HepG2 (cell line): ENCODE measurements around the gene PIGC. TPM values are rescaled to one million over a fixed set of nuclear protein-coding genes. Genes with fewer than 3 reads are reported as not detected.
A peak's percentile ranks its signal among the peaks of the same experiment; 100 is the strongest.

Experiments used
- ATAC-seq: fragments of 200-7000 bp; cut with Tn5 transposase; 3 replicates; pipeline ENCODE4 v1.9.1; 2020; ENCODE audit warnings: mild to moderate bottlenecking, moderate library complexity
- BruUV-seq: library from RNA; stranded (reverse); fragments of 400-500 nt; replicated peaks from 2 replicates; lab custom pipeline; 2021; lab: Mats Ljungman, UMichigan
- CTCF ChIA-PET: fragments of 300-600 bp; formaldehyde crosslinking; extraction: SDS; loops from one replicate; lab custom pipeline; 2021; ENCODE audit warnings: low total read pairs, inconsistent platforms, low intra/inter-chr PET ratio; lab: Yijun Ruan, JAX
- POLR2A ChIA-PET: fragments of 350-600 bp; sonication (Branson Sonifier 250); formaldehyde crosslinking; loops from one replicate; lab custom pipeline; 2020; ENCODE audit warnings: antibody characterized with exemption, inconsistent platforms; lab: Yijun Ruan, JAX
- DNase-seq: peaks from one replicate; pipeline ENCODE4 v3.0.0-alpha.2; 2015; ENCODE audit warnings: low spot score
- FAIRE-seq: peaks from 3 replicates; lab custom pipeline; 2011; peaks lifted over from hg19 to GRCh38; lab: Jason Lieb, UNC
- H2AFZ ChIP-seq: one replicate; pipeline ENCODE4 v1.6.1; 2011; ENCODE audit warnings: low read length, inconsistent platforms
- H3K27ac ChIP-seq: fragments of 300-600 bp; 3 replicates; pipeline ENCODE4 v1.8.0; 2011; ENCODE audit warnings: mixed run types, mild to moderate bottlenecking, mixed read lengths, low read length, inconsistent platforms; ENCODE audit not compliant: insufficient read depth; ENCODE audit errors: extremely low read length
- H3K27me3 ChIP-seq, 2 experiments: fragments of 200-600 bp in 1 of 2; 2 replicates in 1 of 2; 3 replicates in 1 of 2; pipeline versions ENCODE4 v1.6.0 to v1.8.0; 2011; ENCODE audit warnings: low read length in 2 of 2, mild to moderate bottlenecking in 2 of 2, moderate library complexity in 2 of 2, inconsistent platforms in 1 of 2; ENCODE audit not compliant: insufficient read depth in 2 of 2, control insufficient read depth in 1 of 2
- H3K36me3 ChIP-seq, 2 experiments: fragments of 200-600 bp in 1 of 2; replicated peaks in 1 of 2; 2 replicates in 1 of 2; 3 replicates in 1 of 2; pipeline versions ENCODE4 v1.5.1 to v1.8.0; 2011; ENCODE audit warnings: low read length in 2 of 2, inconsistent platforms in 1 of 2; ENCODE audit not compliant: insufficient read depth in 2 of 2, control insufficient read depth in 1 of 2
- H3K4me1 ChIP-seq: 2 replicates; pipeline ENCODE4 v1.5.1; 2012; ENCODE audit warnings: low read length, inconsistent platforms; ENCODE audit not compliant: insufficient read depth
- H3K4me2 ChIP-seq: 2 replicates; pipeline ENCODE4 v1.6.0; 2011; ENCODE audit warnings: low read depth, low read length, inconsistent platforms
- H3K4me3 ChIP-seq, 3 experiments: fragments of 200-600 bp in 1 of 3; sonication (generic), shearing (Covaris generic) in 1 of 3; replicated peaks in 1 of 3; 2 replicates each; pipeline ENCODE4 v1.5.1; 2011 to 2016; ENCODE audit warnings: low read length in 3 of 3, inconsistent platforms in 2 of 3, low read depth in 2 of 3, mild to moderate bottlenecking in 2 of 3, control low read depth in 1 of 3, mixed read lengths in 1 of 3; ENCODE audit not compliant: insufficient read depth in 1 of 3
- H3K79me2 ChIP-seq: one replicate; pipeline ENCODE4 v1.6.1; 2011; ENCODE audit warnings: low read length, inconsistent platforms; ENCODE audit not compliant: insufficient read depth
- H3K9ac ChIP-seq: 2 replicates; pipeline ENCODE4 v1.6.0; 2011; ENCODE audit warnings: mild to moderate bottlenecking, low read depth, low read length, inconsistent platforms; ENCODE audit not compliant: insufficient read depth
- H3K9me3 ChIP-seq: 2 replicates; pipeline ENCODE4 v1.5.1; 2012; ENCODE audit warnings: mild to moderate bottlenecking, low read length
- H4K20me1 ChIP-seq: 2 replicates; pipeline ENCODE4 v1.6.0; 2011; ENCODE audit warnings: inconsistent platforms, mild to moderate bottlenecking, low read length, moderate library complexity; ENCODE audit not compliant: insufficient read depth
- ATF7 ChIP-seq, 2 experiments: fragments of 450-650 bp in 1 of 2; sonication (generic) in 1 of 2; formaldehyde crosslinking in 1 of 2; IDR thresholded peaks; 2 replicates each; pipeline versions ENCODE4 v1.4.0 to v1.6.1; 2016 to 2020; ENCODE audit warnings: antibody characterized with exemption in 1 of 2, mild to moderate bottlenecking in 1 of 2, missing genetic modification reagents in 1 of 2
- CEBPB ChIP-seq: IDR thresholded peaks from 2 replicates; pipeline ENCODE4 v1.6.1; 2011; ENCODE audit warnings: low read depth, low read length, improper control_type of control experiment, borderline replicate concordance
- IRF2 ChIP-seq: IDR thresholded peaks from 2 replicates; pipeline ENCODE4 v1.6.1; 2018; ENCODE audit warnings: missing genetic modification reagents, missing compliant biosample characterization
- KDM5A ChIP-seq: fragments of 200-600 bp; sonication (generic); IDR thresholded peaks from 2 replicates; pipeline ENCODE4 v1.7.0; 2018; ENCODE audit warnings: antibody characterized with exemption, mild to moderate bottlenecking, low read length, borderline replicate concordance
- KLF16 ChIP-seq, 2 experiments: sonication (generic) in 1 of 2; formaldehyde crosslinking in 1 of 2; IDR thresholded peaks; 2 replicates each; pipeline versions ENCODE4 v1.6.1 to v1.8.0; 2016 to 2023; ENCODE audit warnings: missing genetic modification reagents in 2 of 2, missing compliant biosample characterization in 1 of 2
- NPAS2 ChIP-seq: sonication (generic); formaldehyde crosslinking; IDR thresholded peaks from 2 replicates; pipeline ENCODE4 v1.8.0; 2022; ENCODE audit warnings: mild to moderate bottlenecking, missing genetic modification reagents, borderline replicate concordance
- SRSF1 ChIP-seq: fragments of 200-400 bp; formaldehyde crosslinking; optimal IDR thresholded peaks from 2 replicates; pipeline ENCODE3; 2017; ENCODE audit warnings: mild to moderate bottlenecking, low read depth, low read length, moderate library complexity
- ZNF407 ChIP-seq: sonication (generic); formaldehyde crosslinking; IDR thresholded peaks from one replicate; pipeline ENCODE4 v1.5.1; 2020; ENCODE audit warnings: mild to moderate bottlenecking, missing genetic modification reagents; ENCODE audit errors: not compliant biosample characterization
- ZNF503 ChIP-seq: sonication (generic); formaldehyde crosslinking; IDR thresholded peaks from 2 replicates; pipeline ENCODE4 v1.4.0; 2020; ENCODE audit warnings: missing genetic modification reagents
- ZNF556 ChIP-seq: sonication (generic); formaldehyde crosslinking; IDR thresholded peaks from 2 replicates; pipeline ENCODE4 v1.4.0; 2020; ENCODE audit warnings: mild to moderate bottlenecking, missing genetic modification reagents, borderline replicate concordance
- ZNF570 ChIP-seq: sonication (generic); formaldehyde crosslinking; IDR thresholded peaks from 2 replicates; pipeline ENCODE4 v1.4.0; 2020; ENCODE audit warnings: mild to moderate bottlenecking, missing genetic modification reagents, borderline replicate concordance
- WGBS: methylation state at CpG from one replicate; pipeline ENCODE4 v1.1.6; 2017; ENCODE audit warnings: low lambda C conversion rate; 5-methylcytosine and 5-hydroxymethylcytosine counted together
- in situ Hi-C: cut with HindIII; loops from 2 replicates; pipeline ENCODE4 v1.10.0; 2017; ENCODE audit warnings: low pct_unique_long_range_greater_than_20kb; ENCODE audit not compliant: extremely low pct_ligation_motif_present
- intact Hi-C: fragments of 100-400 bp; cut with micrococcal nuclease; formaldehyde crosslinking; loops from one replicate; pipeline ENCODE4 v1.10.0; 2022; ENCODE audit not compliant: unreplicated experiment
- polyA plus RNA-seq, 8 experiments: library from polyadenylated mRNA; depleted of rRNA in 3 of 8; stranded (reverse) in 7 of 8; unstranded in 1 of 8; fragments of >200 nt; fragmentation: Illumina TruSeq in 4 of 8; extraction: Trizol in 4 of 8; gene quantifications; 2 replicates each; pipeline versions ENCODE4 v1.2.1 to v1.2.3, GENCODE V29; 2011 to 2016; ENCODE audit warnings: low read depth in 4 of 8, missing spikeins in 1 of 8, mixed read lengths in 1 of 8; ENCODE audit not compliant: insufficient read depth in 1 of 8
- total RNA-seq, 5 experiments: library from RNA; depleted of rRNA; stranded (reverse); fragments of >200 nt; fragmentation: Illumina TruSeq; extraction: Trizol; gene quantifications; 2 replicates each; pipeline ENCODE4 v1.2.3, GENCODE V29; 2016; ENCODE audit warnings: low read depth in 1 of 5

PIGC gene
- total and polyA plus RNA-seq, 2 of the 13 experiments (the other 11 are each of a cell fraction or from before 2014, with no cell fraction given) = 26.7 to 29.5 TPM

GRCh38 chr1:172453607-172454006 is 9.7 kb upstream of the PIGC start (continued):
- TF ChIP-seq ZNF407 (no peak), CEBPB (peak; percentile 68; the same call in 1 of the 2 replicates)

GRCh38 chr1:172453153-172453545 is 9.3 kb upstream of the PIGC start:
- TF ChIP-seq ZNF570 (CRISPR knock-in tag) (no peak), NPAS2 (CRISPR knock-in tag) (no peak), IRF2 (no peak), KDM5A (no peak), ATF7 (IDR thresholded peaks at IDR 0.05) (no peak), ATF7 (CRISPR knock-in tag; IDR thresholded peaks at IDR 0.05) (no peak), ZNF503 (CRISPR knock-in tag) (no peak), ZNF556 (CRISPR knock-in tag) (no peak), SRSF1 (no peak), KLF16 (CRISPR knock-in tag; IDR thresholded peaks at IDR 0.05) (no peak)
- TF ChIP-seq, all 625 proteins: peak for 0
- ChIA-PET POLR2A (interaction anchor here (1.0 to 2.9 kb wide), 4 partner anchors 14 to 79 kb away, joined by 3 to 12 read pairs (median 6); partner anchors contain the start of gene SUCO), CTCF (no interaction called here)
- Histone ChIP-seq H2AFZ (no peak overlapping the region), H3K27ac (no peak overlapping the region), H3K9me3 (no peaks in the 10 kb centered on the region), H4K20me1 (no peaks in the 10 kb centered on the region), H3K4me1 (peaks cover 58% of the 10 kb centered on the region), H3K27me3 (no peaks in the 10 kb centered on the region; a peak in 1 of 5 replicates), H3K9ac (no peak overlapping the region), H3K4me3 (no peak overlapping the region), H3K4me2 (no peak overlapping the region), H3K79me2 (no peaks in the 10 kb centered on the region), H3K36me3 (no peaks in the 10 kb centered on the region)
- ATAC-seq (no peak), FAIRE-seq (no peak), DNase-seq (no peak)
- intact Hi-C loops = no loop called here
- no TSS peak for BruUV-seq
- in situ Hi-C loops = no loop called here
- WGBS = 67% methylated on average over 6 of the region's 6 CpGs
